OCI-LY1 (cell line): ENCODE measurements around the gene DMD.

Source experiments
- H2AFZ ChIP-seq: fragments of 200-600 bp; sonication (generic), shearing (Covaris generic); 2 replicates; pipeline ENCODE4 v1.6.0; 2014; ENCODE audit warnings: antibody characterized with exemption, mild to moderate bottlenecking, low read length
- H3F3A ChIP-seq: fragments of 200-600 bp; sonication (generic), shearing (Covaris generic); 2 replicates; pipeline ENCODE4 v1.6.0; 2014; ENCODE audit warnings: mild to moderate bottlenecking, antibody characterized with exemption, low read length, moderate library complexity; ENCODE audit not compliant: insufficient read depth
- H3K27ac ChIP-seq: fragments of 200-600 bp; sonication (generic); 2 replicates; pipeline ENCODE4 v1.5.1; 2014; ENCODE audit warnings: low read length, mixed run types, mild to moderate bottlenecking, low read depth; ENCODE audit not compliant: poor library complexity, severe bottlenecking
- H3K27me3 ChIP-seq: fragments of 200-600 bp; sonication (generic); 2 replicates; pipeline ENCODE4 v1.6.0; 2014; ENCODE audit warnings: antibody characterized with exemption, mild to moderate bottlenecking, low read length, moderate library complexity; ENCODE audit not compliant: insufficient read depth
- H3K36me3 ChIP-seq: fragments of 200-600 bp; sonication (generic); 2 replicates; pipeline ENCODE4 v1.6.1; 2014; ENCODE audit warnings: mild to moderate bottlenecking, antibody characterized with exemption, low read length, moderate library complexity, mixed read lengths; ENCODE audit not compliant: insufficient read depth
- H3K4me1 ChIP-seq: fragments of 200-600 bp; sonication (generic); 2 replicates; pipeline ENCODE4 v1.5.1; 2014; ENCODE audit warnings: mild to moderate bottlenecking, low read length, moderate library complexity; ENCODE audit not compliant: insufficient read depth, severe bottlenecking
- H3K4me2 ChIP-seq: fragments of 200-600 bp; sonication (generic), shearing (Covaris generic); 2 replicates; pipeline ENCODE4 v1.6.1; 2014; ENCODE audit warnings: low read length
- H3K4me3 ChIP-seq: fragments of 200-600 bp; sonication (generic); 2 replicates; pipeline ENCODE4 v1.5.1; 2014; ENCODE audit warnings: low read length, low read depth, mild to moderate bottlenecking, mixed read lengths; ENCODE audit not compliant: poor library complexity, severe bottlenecking
- H3K79me2 ChIP-seq: fragments of 200-600 bp; shearing (Covaris generic); 2 replicates; pipeline ENCODE4 v1.6.1; 2016; ENCODE audit warnings: mixed run types, low read length, mixed read lengths; ENCODE audit not compliant: insufficient read depth
- H3K9ac ChIP-seq: fragments of 200-600 bp; sonication (generic), shearing (Covaris generic); 2 replicates; pipeline ENCODE4 v1.6.1; 2014; ENCODE audit warnings: mild to moderate bottlenecking, low read length, mixed read lengths
- H3K9me2 ChIP-seq: fragments of 200-600 bp; sonication (generic), shearing (Covaris generic); 2 replicates; pipeline ENCODE4 v1.6.1; 2014; ENCODE audit warnings: low read depth, mild to moderate bottlenecking, low read length, mixed read lengths
- H3K9me3 ChIP-seq: fragments of 200-600 bp; shearing (Covaris generic); 2 replicates; pipeline ENCODE4 v1.6.1; 2014; ENCODE audit warnings: low read length, mixed read lengths
- H4K20me1 ChIP-seq: fragments of 200-600 bp; sonication (generic), shearing (Covaris generic); 2 replicates; pipeline ENCODE4 v1.6.0; 2016; ENCODE audit warnings: mild to moderate bottlenecking, low read length; ENCODE audit not compliant: insufficient read depth
- EZH2 ChIP-seq: fragments of 200-600 bp; sonication (generic), shearing (Covaris generic); IDR thresholded peaks from 2 replicates; pipeline ENCODE4 v1.8.0; 2017; ENCODE audit warnings: borderline replicate concordance, mixed run types, mild to moderate bottlenecking, antibody characterized with exemption, low read length, moderate library complexity, mixed read lengths
- TF ChIP-seq, protein P1 (sequence below): fragments of 200-600 bp; sonication (generic), shearing (Covaris generic); IDR thresholded peaks from 2 replicates; pipeline ENCODE4 v1.5.1; 2017; ENCODE audit warnings: mild to moderate bottlenecking, antibody characterized with exemption, low read length, moderate library complexity, mixed read lengths

The DMD gene

GRCh38 chrX:32026772-32027171, 1184.6 kb downstream of the DMD start:
- Histone ChIP-seq H3K9me2 (no peaks in the 10 kb centered on the region), H2AFZ (no peak overlapping the region), H3K9me3 (no peaks in the 10 kb centered on the region), H3K27ac (no peak overlapping the region), H3K4me2 (no peak overlapping the region), H3F3A (no peaks in the 10 kb centered on the region), H3K79me2 (no peaks in the 10 kb centered on the region), H3K4me1 (no peaks in the 10 kb centered on the region), H3K36me3 (no peaks in the 10 kb centered on the region), H3K4me3 (no peak overlapping the region), H3K27me3 (no peaks in the 10 kb centered on the region), H3K9ac (no peak overlapping the region), H4K20me1 (no peaks in the 10 kb centered on the region)
- TF ChIP-seq EZH2, result no peak
- TF ChIP-seq, protein P1, sequence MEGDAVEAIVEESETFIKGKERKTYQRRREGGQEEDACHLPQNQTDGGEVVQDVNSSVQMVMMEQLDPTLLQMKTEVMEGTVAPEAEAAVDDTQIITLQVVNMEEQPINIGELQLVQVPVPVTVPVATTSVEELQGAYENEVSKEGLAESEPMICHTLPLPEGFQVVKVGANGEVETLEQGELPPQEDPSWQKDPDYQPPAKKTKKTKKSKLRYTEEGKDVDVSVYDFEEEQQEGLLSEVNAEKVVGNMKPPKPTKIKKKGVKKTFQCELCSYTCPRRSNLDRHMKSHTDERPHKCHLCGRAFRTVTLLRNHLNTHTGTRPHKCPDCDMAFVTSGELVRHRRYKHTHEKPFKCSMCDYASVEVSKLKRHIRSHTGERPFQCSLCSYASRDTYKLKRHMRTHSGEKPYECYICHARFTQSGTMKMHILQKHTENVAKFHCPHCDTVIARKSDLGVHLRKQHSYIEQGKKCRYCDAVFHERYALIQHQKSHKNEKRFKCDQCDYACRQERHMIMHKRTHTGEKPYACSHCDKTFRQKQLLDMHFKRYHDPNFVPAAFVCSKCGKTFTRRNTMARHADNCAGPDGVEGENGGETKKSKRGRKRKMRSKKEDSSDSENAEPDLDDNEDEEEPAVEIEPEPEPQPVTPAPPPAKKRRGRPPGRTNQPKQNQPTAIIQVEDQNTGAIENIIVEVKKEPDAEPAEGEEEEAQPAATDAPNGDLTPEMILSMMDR, result no peak

DNA sequence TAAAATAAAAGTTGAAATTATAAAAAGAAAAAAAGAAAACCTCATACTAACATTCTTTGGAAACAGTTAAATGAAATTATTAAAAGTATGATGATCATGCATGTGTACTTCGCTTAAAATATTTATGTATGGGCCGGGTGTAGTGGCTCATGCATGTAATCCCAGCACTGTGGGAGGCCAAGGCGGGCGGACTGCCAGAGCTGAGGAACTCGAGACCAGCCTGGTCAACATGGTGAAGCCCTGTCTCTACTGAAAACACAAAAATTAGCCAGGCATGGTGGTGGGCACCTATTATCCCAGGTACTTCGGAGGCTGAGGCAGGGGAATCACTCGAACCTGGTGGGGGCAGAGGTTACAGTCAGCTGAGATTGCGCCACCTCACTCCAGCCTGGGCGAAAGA, 1187.3 kb downstream of the DMD start:
- H3K4me1 ChIP-seq, result no peaks in the 10 kb centered on the region
- no peaks in the 10 kb centered on the region for H3K79me2 ChIP-seq
- TF ChIP-seq, protein P1, result no peak
- no peak for TF ChIP-seq EZH2
- H2AFZ ChIP-seq, result no peak overlapping the region
- no peaks in the 10 kb centered on the region for H3F3A ChIP-seq
- H3K9ac ChIP-seq, result no peak overlapping the region
- no peaks in the 10 kb centered on the region for H4K20me1 ChIP-seq
- no peaks in the 10 kb centered on the region for H3K27me3 ChIP-seq
- H3K4me3 ChIP-seq, result no peak overlapping the region
- H3K4me2 ChIP-seq, result no peak overlapping the region
- H3K36me3 ChIP-seq, result no peaks in the 10 kb centered on the region
- H3K9me2 ChIP-seq, result no peaks in the 10 kb centered on the region
- no peak overlapping the region for H3K27ac ChIP-seq
- H3K9me3 ChIP-seq, result no peaks in the 10 kb centered on the region

DNA sequence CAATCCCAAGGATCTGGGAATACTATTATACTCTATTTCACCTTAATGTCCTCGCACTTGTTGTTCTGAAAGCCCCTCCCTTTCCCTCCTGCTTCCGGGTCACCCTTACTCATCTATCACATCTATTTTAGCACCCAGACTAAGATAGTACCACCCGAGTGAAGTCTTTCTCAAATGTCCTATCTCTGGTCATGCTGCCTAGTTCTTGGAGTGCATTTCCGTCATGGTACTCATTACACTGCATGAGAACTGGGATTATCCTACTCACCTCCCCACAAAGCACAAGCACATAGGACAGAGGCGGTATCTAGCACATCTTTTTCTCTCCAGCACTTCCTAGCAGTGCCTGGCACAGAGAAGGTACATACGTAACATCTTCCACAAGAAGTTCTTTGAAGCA, 1195.2 kb downstream of the DMD start:
- H3K4me1 ChIP-seq, result no peaks in the 10 kb centered on the region
- no peaks in the 10 kb centered on the region for H3K27me3 ChIP-seq
- H3K9ac ChIP-seq, result no peak overlapping the region
- H3K79me2 ChIP-seq, result no peaks in the 10 kb centered on the region
- no peaks in the 10 kb centered on the region for H3F3A ChIP-seq
- H3K27ac ChIP-seq, result no peak overlapping the region
- H4K20me1 ChIP-seq, result no peaks in the 10 kb centered on the region
- no peaks in the 10 kb centered on the region for H3K9me2 ChIP-seq
- no peak overlapping the region for H2AFZ ChIP-seq
- TF ChIP-seq EZH2, result no peak
- TF ChIP-seq, protein P1, result no peak
- H3K9me3 ChIP-seq, result no peaks in the 10 kb centered on the region
- no peak overlapping the region for H3K4me2 ChIP-seq
- H3K4me3 ChIP-seq, result no peak overlapping the region
- no peaks in the 10 kb centered on the region for H3K36me3 ChIP-seq
